ENCODE data around the gene CTNNBL1.

Gene CTNNBL1

GRCh38 chr20:37898233-37899104, 204.6 kb downstream of the CTNNBL1 start:
- H3K4me3 ChIP-seq (replicated peaks; ENCODE audit: low read depth, low read length) = no peak overlapping the region
- TF ChIP-seq, protein P1, sequence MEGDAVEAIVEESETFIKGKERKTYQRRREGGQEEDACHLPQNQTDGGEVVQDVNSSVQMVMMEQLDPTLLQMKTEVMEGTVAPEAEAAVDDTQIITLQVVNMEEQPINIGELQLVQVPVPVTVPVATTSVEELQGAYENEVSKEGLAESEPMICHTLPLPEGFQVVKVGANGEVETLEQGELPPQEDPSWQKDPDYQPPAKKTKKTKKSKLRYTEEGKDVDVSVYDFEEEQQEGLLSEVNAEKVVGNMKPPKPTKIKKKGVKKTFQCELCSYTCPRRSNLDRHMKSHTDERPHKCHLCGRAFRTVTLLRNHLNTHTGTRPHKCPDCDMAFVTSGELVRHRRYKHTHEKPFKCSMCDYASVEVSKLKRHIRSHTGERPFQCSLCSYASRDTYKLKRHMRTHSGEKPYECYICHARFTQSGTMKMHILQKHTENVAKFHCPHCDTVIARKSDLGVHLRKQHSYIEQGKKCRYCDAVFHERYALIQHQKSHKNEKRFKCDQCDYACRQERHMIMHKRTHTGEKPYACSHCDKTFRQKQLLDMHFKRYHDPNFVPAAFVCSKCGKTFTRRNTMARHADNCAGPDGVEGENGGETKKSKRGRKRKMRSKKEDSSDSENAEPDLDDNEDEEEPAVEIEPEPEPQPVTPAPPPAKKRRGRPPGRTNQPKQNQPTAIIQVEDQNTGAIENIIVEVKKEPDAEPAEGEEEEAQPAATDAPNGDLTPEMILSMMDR (IDR thresholded peaks at IDR 0.05; ENCODE audit: low read depth, low read length, missing control alignments) = no peak
- DNase-seq (ENCODE audit: extremely low read depth, low read depth) = no peak

- no peak overlapping the region for H3K4me3 ChIP-seq (replicated peaks; ENCODE audit: low read depth, low read length)
- no peak for DNase-seq (ENCODE audit: extremely low read depth, low read depth)
- TF ChIP-seq, protein P1 (IDR thresholded peaks at IDR 0.05; ENCODE audit: low read depth, low read length, missing control alignments) = no peak
Observed at GRCh38 chr20:37899105-37900045, 205.5 kb downstream of the CTNNBL1 start.

DNA sequence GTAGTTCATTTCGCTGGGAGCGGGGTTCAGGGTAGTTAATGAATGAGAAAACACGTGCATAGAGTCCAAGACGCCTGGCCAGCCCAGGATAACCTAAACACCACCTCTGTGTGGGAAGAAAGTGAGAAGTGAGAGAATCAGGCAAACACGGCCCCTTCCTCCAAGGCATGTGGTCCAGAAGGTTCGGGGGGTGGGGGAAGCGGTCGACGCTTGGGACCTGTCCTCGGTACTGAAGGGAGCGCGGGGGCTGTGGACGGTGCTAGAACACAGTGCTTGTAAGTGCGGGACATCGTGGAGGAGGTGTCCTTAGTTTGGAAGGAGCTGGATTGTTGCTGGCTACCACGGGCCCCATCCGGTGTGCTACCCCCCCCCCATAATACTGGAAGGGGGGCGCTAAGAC, 207.4 kb downstream of the CTNNBL1 start:
- TF ChIP-seq, protein P1 (IDR thresholded peaks at IDR 0.05; ENCODE audit: low read depth, low read length, missing control alignments) = no peak
- H3K4me3 ChIP-seq (replicated peaks; ENCODE audit: low read depth, low read length) = no peak overlapping the region
- no peak for DNase-seq (ENCODE audit: extremely low read depth, low read depth)

DNA sequence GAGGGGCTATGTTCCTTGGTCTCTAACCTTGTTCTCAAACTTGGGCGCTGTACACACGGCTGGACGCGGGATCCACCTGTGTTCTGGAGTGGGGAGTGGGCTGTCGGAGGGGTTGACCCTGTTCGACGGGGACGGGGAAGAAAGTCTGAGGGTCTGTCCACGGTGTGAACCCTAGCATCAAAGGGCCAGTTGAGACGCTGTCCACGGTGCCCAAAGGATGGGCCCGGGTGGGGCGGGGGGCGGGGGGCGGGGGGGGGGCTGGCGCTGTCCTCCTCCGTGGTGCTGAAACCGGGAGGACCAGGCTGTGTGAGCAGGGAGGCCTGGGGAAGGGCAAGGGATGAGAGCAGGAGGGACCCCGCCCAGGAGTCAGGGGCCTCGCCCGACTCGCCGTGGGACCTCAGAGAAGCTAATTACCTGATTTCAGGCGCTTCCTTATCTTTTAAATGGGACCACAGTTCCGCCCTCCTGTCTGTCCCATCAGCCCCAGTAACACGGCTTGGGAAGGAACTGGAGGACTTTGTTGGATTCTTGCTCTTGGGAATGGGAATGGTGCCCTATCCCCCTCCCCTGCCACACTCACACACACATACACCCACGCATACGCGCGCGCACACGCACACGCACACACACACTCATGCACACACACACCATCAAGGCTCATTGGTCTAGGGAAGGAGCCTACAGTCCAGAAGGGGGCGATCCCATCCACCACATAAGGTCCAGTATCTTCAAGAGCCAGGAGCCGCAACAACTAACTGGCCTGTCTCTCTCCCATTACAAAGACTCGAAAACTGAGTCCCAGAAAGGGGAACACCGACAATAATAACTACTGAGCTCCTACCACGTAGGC, 208.0 kb downstream of the CTNNBL1 start:
- H3K4me3 ChIP-seq (replicated peaks; ENCODE audit: low read depth, low read length) = no peak overlapping the region
- TF ChIP-seq, protein P1 (IDR thresholded peaks at IDR 0.05; ENCODE audit: low read depth, low read length, missing control alignments) = peak; percentile 49
- peak; percentile 17 for DNase-seq (ENCODE audit: extremely low read depth, low read depth)

DNA sequence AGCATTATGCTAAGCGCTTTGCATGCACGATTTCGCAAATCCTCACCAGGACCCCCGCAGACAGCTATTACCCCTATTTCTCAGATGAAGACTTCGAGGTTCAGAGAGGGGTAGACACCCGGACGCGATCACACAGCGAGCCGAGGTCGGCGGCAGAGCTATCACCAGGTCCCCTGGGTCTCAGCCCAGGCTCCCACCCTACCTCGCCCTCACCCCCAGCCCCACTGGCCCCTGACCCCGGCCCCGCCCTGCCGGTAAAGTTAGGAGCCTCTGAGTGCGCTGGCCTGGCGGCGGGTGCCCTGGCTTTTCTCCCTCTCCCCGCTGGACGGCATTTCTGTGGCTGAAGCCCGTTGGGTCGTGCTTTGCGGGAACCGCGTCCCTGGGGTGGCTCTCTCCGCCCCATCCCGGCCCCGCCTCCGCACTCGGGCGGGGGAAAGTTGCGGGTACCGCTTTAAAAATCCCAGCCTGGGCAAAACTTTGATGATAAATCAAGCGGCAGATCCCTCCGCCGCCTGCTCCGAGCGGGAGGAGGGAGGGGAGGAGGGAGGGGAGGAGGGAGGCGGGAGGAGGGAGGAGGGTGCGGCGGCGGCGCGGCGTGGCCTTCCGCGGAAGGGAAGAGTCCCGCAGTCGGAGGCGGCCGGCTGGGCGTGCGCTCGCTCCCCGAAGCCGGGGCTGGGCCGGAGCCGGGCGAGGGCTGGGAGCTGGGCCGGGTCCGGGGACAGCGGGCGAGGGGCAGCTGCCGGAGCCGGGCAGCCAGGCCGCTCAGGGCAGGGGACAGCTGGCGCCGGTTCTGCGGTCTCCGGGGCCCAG, 208.9 kb downstream of the CTNNBL1 start, which contains the start of gene VSTM2L:
Gene VSTM2L (plus strand): TSS at position 624 of the 810 bp plus-strand sequence. CDS start 224 bp downstream, outside the sequence.
- DNase-seq (ENCODE audit: extremely low read depth, low read depth) = no peak
- TF ChIP-seq, protein P1 (IDR thresholded peaks at IDR 0.05; ENCODE audit: low read depth, low read length, missing control alignments) = no peak
- H3K4me3 ChIP-seq (replicated peaks; ENCODE audit: low read depth, low read length) = 0 out of 2 replicates have a peak within 1 kb of the TSS, but pooled peaks have one; percentile 15
